HepG2 (cell line): ENCODE data around the gene FAM83C. TPM values are rescaled to one million over a fixed set of nuclear protein-coding genes. Genes with fewer than 3 reads are reported as not detected.
A peak's percentile ranks its signal among the peaks of the same experiment; 100 is the strongest.

ENCODE experiments used
- AKAP8 ChIP-seq: sonication (generic); formaldehyde crosslinking; IDR thresholded peaks from 2 replicates; pipeline ENCODE4 v1.5.1; 2020; ENCODE audit warnings: mild to moderate bottlenecking, missing genetic modification reagents
- CENPX ChIP-seq: sonication (generic); formaldehyde crosslinking; IDR thresholded peaks from 2 replicates; pipeline ENCODE4 v1.9.0; 2021; ENCODE audit warnings: mild to moderate bottlenecking, missing genetic modification reagents, moderate library complexity
- ETV5 ChIP-seq: IDR thresholded peaks from 2 replicates; pipeline ENCODE4 v1.6.1; 2018; ENCODE audit warnings: missing biosample characterization, missing genetic modification reagents, inconsistent platforms, borderline replicate concordance
- MLX ChIP-seq: IDR thresholded peaks from 2 replicates; pipeline ENCODE4 v1.6.1; 2016
- NFRKB ChIP-seq: fragments of 450-650 bp; IDR thresholded peaks from 2 replicates; pipeline ENCODE4 v1.6.1; 2017
- POLR2A ChIP-seq, 2 experiments: IDR thresholded peaks; 2 replicates each; pipeline ENCODE4 v1.6.1; 2011; ENCODE audit warnings: low read depth in 2 of 2, low read length in 2 of 2, mild to moderate bottlenecking in 1 of 2, moderate library complexity in 1 of 2; ENCODE audit not compliant: insufficient read depth in 1 of 2
- SKI ChIP-seq: fragments of 450-650 bp; IDR thresholded peaks from one replicate; pipeline ENCODE4 v1.6.1; 2018; ENCODE audit warnings: mild to moderate bottlenecking; ENCODE audit not compliant: partially characterized antibody
- SMARCC2 ChIP-seq: fragments of 450-650 bp; IDR thresholded peaks from 2 replicates; pipeline ENCODE4 v1.6.1; 2017; ENCODE audit warnings: antibody characterized with exemption, mild to moderate bottlenecking
- SP1 ChIP-seq, 2 experiments: fragments of 450-650 bp in 1 of 2; sonication (generic) in 1 of 2; formaldehyde crosslinking in 1 of 2; IDR thresholded peaks; 2 replicates each; pipeline versions ENCODE4 v1.4.0 to v1.6.1; 2016 to 2020; ENCODE audit warnings: missing genetic modification reagents in 1 of 2
- TBX3 ChIP-seq: fragments of 450-650 bp; IDR thresholded peaks from 2 replicates; pipeline ENCODE4 v1.6.1; 2017; ENCODE audit warnings: antibody characterized with exemption, mild to moderate bottlenecking, inconsistent platforms, borderline replicate concordance
- THAP7 ChIP-seq: sonication (generic); formaldehyde crosslinking; IDR thresholded peaks from 2 replicates; pipeline ENCODE4 v1.8.1; 2023; ENCODE audit warnings: mild to moderate bottlenecking, missing genetic modification reagents
- TOPORS ChIP-seq: sonication (generic); formaldehyde crosslinking; IDR thresholded peaks from 2 replicates; pipeline ENCODE4 v1.8.0; 2023; ENCODE audit warnings: mild to moderate bottlenecking, missing genetic modification reagents
- ZBTB25 ChIP-seq: IDR thresholded peaks from 2 replicates; pipeline ENCODE4 v1.6.1; 2018; ENCODE audit warnings: missing genetic modification reagents
- ZBTB33 ChIP-seq: sonication (generic); formaldehyde crosslinking; IDR thresholded peaks from 2 replicates; pipeline ENCODE4 v1.4.0; 2020; ENCODE audit warnings: missing genetic modification reagents
- ZMAT3 ChIP-seq: sonication (generic); formaldehyde crosslinking; conservative IDR thresholded peaks from 2 replicates; pipeline ENCODE4 v1.7.0; 2021; ENCODE audit warnings: missing genetic modification reagents
- ZNF33B ChIP-seq: sonication (generic); formaldehyde crosslinking; IDR thresholded peaks from 2 replicates; pipeline ENCODE4 v1.5.1; 2020; ENCODE audit warnings: mild to moderate bottlenecking, missing genetic modification reagents
- ZNF503 ChIP-seq: sonication (generic); formaldehyde crosslinking; IDR thresholded peaks from 2 replicates; pipeline ENCODE4 v1.4.0; 2020; ENCODE audit warnings: missing genetic modification reagents
- ZNF512 ChIP-seq: sonication (generic); formaldehyde crosslinking; IDR thresholded peaks from 2 replicates; pipeline ENCODE4 v1.4.0; 2020; ENCODE audit warnings: mild to moderate bottlenecking, missing genetic modification reagents
- ZNF572 ChIP-seq: sonication (generic); formaldehyde crosslinking; IDR thresholded peaks from 2 replicates; pipeline ENCODE4 v1.5.1; 2020; ENCODE audit warnings: mild to moderate bottlenecking, missing genetic modification reagents
- ZNF678 ChIP-seq: sonication (generic); formaldehyde crosslinking; IDR thresholded peaks from 2 replicates; pipeline ENCODE4 v1.4.0; 2020; ENCODE audit warnings: mild to moderate bottlenecking, missing genetic modification reagents
- ZNF709 ChIP-seq: sonication (generic); formaldehyde crosslinking; IDR thresholded peaks from 2 replicates; pipeline ENCODE4 v1.5.0; 2020; ENCODE audit warnings: mild to moderate bottlenecking, missing genetic modification reagents
- ZNF883 ChIP-seq: sonication (generic); formaldehyde crosslinking; IDR thresholded peaks from 2 replicates; pipeline ENCODE4 v1.5.1; 2020; ENCODE audit warnings: mild to moderate bottlenecking, missing genetic modification reagents; ENCODE audit errors: not compliant biosample characterization
- polyA plus RNA-seq, 8 experiments: library from polyadenylated mRNA; depleted of rRNA in 3 of 8; stranded (reverse) in 7 of 8; unstranded in 1 of 8; fragments of >200 nt; fragmentation: Illumina TruSeq in 4 of 8; extraction: Trizol in 4 of 8; gene quantifications; 2 replicates each; pipeline versions ENCODE4 v1.2.1 to v1.2.3, GENCODE V29; 2011 to 2016; ENCODE audit warnings: low read depth in 4 of 8, missing spikeins in 1 of 8, mixed read lengths in 1 of 8; ENCODE audit not compliant: insufficient read depth in 1 of 8
- total RNA-seq, 5 experiments: library from RNA; depleted of rRNA; stranded (reverse); fragments of >200 nt; fragmentation: Illumina TruSeq; extraction: Trizol; gene quantifications; 2 replicates each; pipeline ENCODE4 v1.2.3, GENCODE V29; 2016; ENCODE audit warnings: low read depth in 1 of 5

The FAM83C gene
- total and polyA plus RNA-seq, 2 of the 13 experiments (the other 11 are each of a cell fraction or from before 2014, with no cell fraction given) = 0.04 TPM; not detected in 1

- TF ChIP-seq ZBTB33 = peak; percentile 91
- TF ChIP-seq ZNF709 (CRISPR knock-in tag) = no peak
- TF ChIP-seq SP1 (IDR thresholded peaks at IDR 0.05) = no peak
- TF ChIP-seq SP1 (CRISPR knock-in tag; IDR thresholded peaks at IDR 0.05) = peak; percentile 45; the same call in 1 of the 2 replicates
- no peak for TF ChIP-seq ZNF678 (CRISPR knock-in tag)
- no peak for TF ChIP-seq POLR2A (IDR thresholded peaks at IDR 0.05; ENCODE audit: insufficient read depth in 1 of 2, low read depth in 2 of 2, low read length in 2 of 2)
- TF ChIP-seq ZNF512 (CRISPR knock-in tag) = no peak
- TF ChIP-seq TBX3 = no peak
- no peak for TF ChIP-seq AKAP8 (CRISPR knock-in tag)
- no peak for TF ChIP-seq NFRKB
- TF ChIP-seq ZNF883 (CRISPR knock-in tag) = no peak
- no peak for TF ChIP-seq SKI
- no peak for TF ChIP-seq SMARCC2
- TF ChIP-seq CENPX (CRISPR knock-in tag) = no peak
- TF ChIP-seq ZNF33B (CRISPR knock-in tag) = no peak
- TF ChIP-seq ZBTB25 (CRISPR knock-in tag) = peak; percentile 57; the same call in 1 of the 2 replicates
- TF ChIP-seq ETV5 (CRISPR knock-in tag) = peak; percentile 71; the same call in 1 of the 2 replicates
- no peak for TF ChIP-seq ZNF572 (CRISPR knock-in tag)
- peak; percentile 57; the same call in 1 of the 2 replicates for TF ChIP-seq ZNF503 (CRISPR knock-in tag)
- peak; percentile 81 for TF ChIP-seq MLX (CRISPR knock-in tag)
- no peak for TF ChIP-seq THAP7 (CRISPR knock-in tag)
- no peak for TF ChIP-seq TOPORS (CRISPR knock-in tag)
- TF ChIP-seq ZMAT3 (CRISPR knock-in tag) = no peak
Observed at GRCh38 chr20:35305682-35306556, 13.7 kb upstream of the FAM83C start (continued).
